ENCODE data around the gene C3orf20.

- no peak for TF ChIP-seq REST (IDR thresholded peaks at IDR 0.05; ENCODE audit: low read depth)
- no peak for TF ChIP-seq TEAD4 (IDR thresholded peaks at IDR 0.05)
- TF ChIP-seq RAD21 (IDR thresholded peaks at IDR 0.05; ENCODE audit: low read depth), result no peak
- TF ChIP-seq NFIC (IDR thresholded peaks at IDR 0.05), result no peak
- TF ChIP-seq TAF1 (IDR thresholded peaks at IDR 0.05; ENCODE audit: low read depth), result no peak
- no peak for TF ChIP-seq USF1 (IDR thresholded peaks at IDR 0.05)
- no peak for TF ChIP-seq TCF12 (IDR thresholded peaks at IDR 0.05; ENCODE audit: low read depth)
- no peak for TF ChIP-seq EP300 (IDR thresholded peaks at IDR 0.05; ENCODE audit: borderline replicate concordance)
- no peak for TF ChIP-seq YY1 (IDR thresholded peaks at IDR 0.05; ENCODE audit: low read depth)
Observed at GRCh38 chr3:14640734-14641133, 34.2 kb upstream of the C3orf20 start.

All from Ishikawa (cell line).